K562 (cell line): ENCODE data around the gene TTC24. TPM values are rescaled to one million over a fixed set of nuclear protein-coding genes. Genes with fewer than 3 reads are reported as not detected.

ENCODE experiments used
- ATAC-seq: fragments of 200-7000 bp; cut with Tn5 transposase; 3 replicates; pipeline ENCODE4 v1.9.1; 2020; ENCODE audit warnings: moderate library complexity
- BruUV-seq: library from RNA; stranded (reverse); fragments of 400-500 nt; replicated peaks from 2 replicates; lab custom pipeline; 2021; lab: Mats Ljungman, UMichigan
- CTCF ChIA-PET: fragments of 300-600 bp; formaldehyde crosslinking; extraction: SDS; loops from one replicate; lab custom pipeline; 2021; ENCODE audit warnings: low intra/inter-chr PET ratio; lab: Yijun Ruan, JAX
- POLR2A ChIA-PET: fragments of 300-600, 350-650 bp; sonication (Branson Sonifier 250); formaldehyde crosslinking; extraction: SDS; loops from one replicate; lab custom pipeline; 2021; ENCODE audit warnings: antibody characterized with exemption, inconsistent platforms; lab: Yijun Ruan, JAX
- DNase-seq, 4 experiments: peaks; one replicate each; pipeline versions ENCODE4 v3.0.0 to v3.0.0-alpha.2; 2011 to 2018; ENCODE audit warnings: low spot score in 3 of 4, mixed read lengths in 3 of 4; ENCODE audit errors: extremely low read depth in 1 of 4
- FAIRE-seq: peaks from 2 replicates; lab custom pipeline; 2011; peaks lifted over from hg19 to GRCh38; lab: Jason Lieb, UNC
- H2AFZ ChIP-seq: 2 replicates; pipeline ENCODE4 v1.6.0; 2011; ENCODE audit warnings: low read depth, low read length, control low read depth, inconsistent platforms
- H3K27ac ChIP-seq: fragments of 200-600 bp; 3 replicates; pipeline ENCODE4 v1.8.0; 2011; ENCODE audit warnings: low read depth, mild to moderate bottlenecking, control low read depth, inconsistent platforms, low read length, moderate library complexity, mixed read lengths; ENCODE audit errors: extremely low read depth
- H3K27me3 ChIP-seq, 2 experiments: fragments of 300-600 bp in 1 of 2; 2 replicates in 1 of 2; 3 replicates in 1 of 2; pipeline versions ENCODE4 v1.6.0 to v1.8.0; 2011; ENCODE audit warnings: inconsistent platforms in 2 of 2, low read length in 2 of 2, mild to moderate bottlenecking in 1 of 2, mixed read lengths in 1 of 2, moderate library complexity in 1 of 2; ENCODE audit not compliant: control insufficient read depth in 2 of 2, insufficient read depth in 2 of 2
- H3K36me3 ChIP-seq: fragments of 300-600 bp; 3 replicates; pipeline ENCODE4 v1.8.0; 2011; ENCODE audit warnings: mild to moderate bottlenecking, low read length, inconsistent platforms; ENCODE audit not compliant: control insufficient read depth, insufficient read depth
- H3K4me1 ChIP-seq, 2 experiments: fragments of 200-600 bp in 1 of 2; replicated peaks in 1 of 2; 2 replicates in 1 of 2; 3 replicates in 1 of 2; pipeline versions ENCODE4 v1.5.1 to v1.8.0; 2011; ENCODE audit warnings: inconsistent platforms in 2 of 2, low read length in 2 of 2, mild to moderate bottlenecking in 1 of 2, mixed read lengths in 1 of 2, moderate library complexity in 1 of 2; ENCODE audit not compliant: control insufficient read depth in 2 of 2, insufficient read depth in 2 of 2
- H3K4me2 ChIP-seq: 2 replicates; pipeline ENCODE4 v1.6.1; 2011; ENCODE audit warnings: low read length, control low read depth, inconsistent platforms, mixed read lengths; ENCODE audit not compliant: insufficient read depth
- H3K4me3 ChIP-seq: fragments of 200-600 bp; sonication (generic), shearing (Covaris generic); 2 replicates; pipeline ENCODE4 v1.5.1; 2016; ENCODE audit warnings: control low read depth, inconsistent platforms
- H3K79me2 ChIP-seq: fragments of 200-600 bp; 3 replicates; pipeline ENCODE4 v1.8.0; 2011; ENCODE audit warnings: low read length, inconsistent platforms; ENCODE audit not compliant: control insufficient read depth, insufficient read depth
- H3K9ac ChIP-seq, 2 experiments: 2 replicates each; pipeline versions ENCODE4 v1.6.0 to v1.6.1; 2011; ENCODE audit warnings: low read depth in 2 of 2, low read length in 2 of 2, control low read depth in 1 of 2, inconsistent platforms in 1 of 2, mild to moderate bottlenecking in 1 of 2, mixed read lengths in 1 of 2; ENCODE audit not compliant: insufficient read depth in 1 of 2
- H3K9me1 ChIP-seq: one replicate; pipeline ENCODE4 v1.6.0; 2011; ENCODE audit warnings: inconsistent platforms, mild to moderate bottlenecking, low read length, moderate library complexity; ENCODE audit not compliant: control insufficient read depth, insufficient read depth
- H3K9me3 ChIP-seq: replicated peaks from 2 replicates; pipeline ENCODE4 v1.5.1; 2011; ENCODE audit warnings: low read depth, low read length, inconsistent platforms; ENCODE audit not compliant: control insufficient read depth, insufficient read depth
- H4K20me1 ChIP-seq: replicated peaks from 2 replicates; pipeline ENCODE4 v1.6.1; 2011; ENCODE audit warnings: low read length, inconsistent platforms, mixed read lengths; ENCODE audit not compliant: control insufficient read depth, insufficient read depth
- CBX8 ChIP-seq: fragments of 200-600 bp; sonication (generic); IDR thresholded peaks from 2 replicates; pipeline ENCODE4 v1.6.1; 2012; ENCODE audit warnings: borderline replicate concordance, mixed run types, low read depth, mild to moderate bottlenecking, moderate library complexity, mixed read lengths, low read length, control low read depth, inconsistent platforms; ENCODE audit not compliant: poor library complexity, severe bottlenecking; ENCODE audit errors: extremely low read depth
- CXXC5 ChIP-seq: fragments of 250-450 bp; sonication (Bioruptor Pico); IDR thresholded peaks from 2 replicates; pipeline ENCODE4 v1.8.0; 2022; ENCODE audit warnings: inconsistent platforms, mild to moderate bottlenecking, moderate library complexity
- GATA2 ChIP-seq: sonication (generic); formaldehyde crosslinking; IDR thresholded peaks from 2 replicates; pipeline ENCODE4 v1.4.0; 2020; ENCODE audit warnings: mild to moderate bottlenecking, missing genetic modification reagents
- KLF6 ChIP-seq: fragments of 250-450 bp; sonication (Bioruptor Pico); IDR thresholded peaks from 2 replicates; pipeline ENCODE4 v1.4.0; 2020; ENCODE audit warnings: mild to moderate bottlenecking, moderate library complexity, borderline replicate concordance
- PTRF ChIP-seq: fragments of 450-650 bp; IDR thresholded peaks from 2 replicates; pipeline ENCODE4 v1.6.1; 2016; ENCODE audit warnings: mild to moderate bottlenecking, missing genetic modification characterization, missing compliant biosample characterization
- PTTG1 ChIP-seq: fragments of 450-650 bp; IDR thresholded peaks from 2 replicates; pipeline ENCODE4 v1.6.1; 2016; ENCODE audit warnings: low read depth, mild to moderate bottlenecking, missing genetic modification characterization, missing compliant biosample characterization
- RUNX1 ChIP-seq: sonication (generic); IDR thresholded peaks from 2 replicates; pipeline ENCODE4 v1.6.1; 2016; ENCODE audit warnings: antibody characterized with exemption, low read depth
- SETDB1 ChIP-seq: IDR thresholded peaks from one replicate; pipeline ENCODE4 v1.6.1; 2012; ENCODE audit warnings: low read length, control low read depth, inconsistent platforms
- SREBF1 ChIP-seq: fragments of 150-350 bp; IDR thresholded peaks from 2 replicates; pipeline ENCODE4 v1.6.1; 2014; ENCODE audit warnings: antibody characterized with exemption, low read depth, low read length, borderline replicate concordance
- XRCC4 ChIP-seq: IDR thresholded peaks from one replicate; pipeline ENCODE4 v1.6.1; 2011; ENCODE audit not compliant: insufficient read depth, insufficient read length; ENCODE audit errors: extremely low read depth
- WGBS: fragments of 100-300 bp; shearing (Covaris generic); methylation state at CpG from one replicate; pipeline ENCODE4 v1.1.6; 2016; ENCODE audit warnings: low coverage, mixed read lengths; ENCODE audit not compliant: insufficient coverage; ENCODE audit errors: missing lambda C conversion rate; 5-methylcytosine and 5-hydroxymethylcytosine counted together
- in situ Hi-C: fragments of 300-500 bp; cut with MboI; formaldehyde crosslinking; loops from 4 replicates; pipeline ENCODE4 v1.15.0; 2018; ENCODE audit warnings: inconsistent platforms, mixed read lengths
- intact Hi-C: fragments of 100-400 bp; cut with micrococcal nuclease; formaldehyde crosslinking; loops from 2 replicates; pipeline ENCODE4 v1.14.2; 2022
- polyA plus RNA-seq, 8 experiments: library from polyadenylated mRNA; depleted of rRNA in 4 of 8; stranded (reverse) in 5 of 8; unstranded in 3 of 8; fragments of >200 nt; fragmentation: Nextera tagmentation in 2 of 8; fragmentation: Illumina TruSeq in 1 of 8; extraction: Ambion mirVana in 2 of 8; extraction: Trizol in 1 of 8; gene quantifications; 2 replicates each; pipeline versions ENCODE4 v1.2.1 to v1.2.3, GENCODE V29; 2011 to 2014; ENCODE audit warnings: inconsistent platforms in 1 of 8, missing spikeins in 1 of 8
- total RNA-seq, 7 experiments: library from RNA; depleted of rRNA in 6 of 7; stranded (reverse); fragments of >200 nt in 6 of 7; fragmentation: Illumina TruSeq in 2 of 7; extraction: Trizol in 2 of 7; gene quantifications; 2 replicates each; pipeline versions ENCODE4 v1.2.1 to v1.2.3, GENCODE V29; 2011 to 2021; ENCODE audit warnings: low replicate concordance in 1 of 7
- TF ChIP-seq, protein P1 (sequence below): fragments of 250-450 bp; sonication (Bioruptor Pico); IDR thresholded peaks from 2 replicates; pipeline ENCODE4 v1.5.0; 2020; ENCODE audit warnings: mild to moderate bottlenecking
- TF ChIP-seq, protein P2 (sequence below): sonication (generic); formaldehyde crosslinking; IDR thresholded peaks from 2 replicates; pipeline ENCODE4 v1.8.1; 2022; ENCODE audit warnings: missing genetic modification reagents
- TF ChIP-seq, protein P3 (sequence below): sonication (generic); formaldehyde crosslinking; IDR thresholded peaks from 2 replicates; pipeline ENCODE4 v1.8.0; 2022; ENCODE audit warnings: mild to moderate bottlenecking, missing genetic modification reagents, borderline replicate concordance

TTC24 gene
- total and polyA plus RNA-seq, 9 of the 15 experiments (the other 6 are each of a cell fraction or from before 2014, with no cell fraction given), result not detected

DNA sequence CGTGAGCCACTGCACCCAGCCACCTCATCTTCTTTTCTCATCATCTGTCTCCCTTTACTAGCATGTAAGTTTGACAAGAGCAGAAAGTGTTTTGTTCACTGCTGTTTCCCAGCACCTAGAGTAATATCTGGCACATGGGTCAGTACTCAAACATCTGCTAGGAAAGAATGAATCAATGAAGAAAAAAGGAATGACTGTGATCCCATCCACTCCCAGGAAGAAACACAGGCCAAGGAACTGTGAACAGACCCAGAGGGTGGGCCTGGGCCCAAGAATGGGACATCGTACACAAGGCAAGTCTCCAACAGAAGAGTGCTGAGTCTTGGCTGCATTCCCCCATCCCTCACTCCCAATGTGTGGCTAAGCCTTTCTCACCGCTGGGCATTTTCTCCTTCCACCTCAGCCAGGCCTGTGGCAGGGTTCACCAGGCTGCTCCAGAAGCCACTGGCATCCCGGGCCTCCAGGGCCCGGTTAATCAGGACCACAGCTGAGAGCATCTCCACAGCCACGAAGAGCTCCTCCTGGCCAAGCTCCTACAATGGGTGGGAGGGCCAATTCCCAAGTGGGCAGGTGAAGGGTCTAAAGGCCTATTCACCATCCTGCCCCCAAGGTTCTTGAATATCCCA is 25.6 kb upstream of the TTC24 start:
- no peaks in the 10 kb centered on the region for H4K20me1 ChIP-seq
- H3K9ac ChIP-seq, result peak overlapping the region in 1 of 2 experiments; percentile 24; a peak in 2 of 4 replicates
- WGBS, result 69% methylated on average over 6 of the region's 6 CpGs
- DNase-seq, result no peak
- intact Hi-C loops, result no loop called here
- CTCF ChIA-PET, result no interaction called here
- BruUV-seq, result no TSS peak
- no peak for ATAC-seq
- H3K4me2 ChIP-seq, result no peak overlapping the region
- H3K27me3 ChIP-seq, result no peaks in the 10 kb centered on the region
- H3K36me3 ChIP-seq, result peaks cover 37% of the 10 kb centered on the region; the same call in 2 of the 3 replicates
- no peak for FAIRE-seq
- TF ChIP-seq, protein P1, sequence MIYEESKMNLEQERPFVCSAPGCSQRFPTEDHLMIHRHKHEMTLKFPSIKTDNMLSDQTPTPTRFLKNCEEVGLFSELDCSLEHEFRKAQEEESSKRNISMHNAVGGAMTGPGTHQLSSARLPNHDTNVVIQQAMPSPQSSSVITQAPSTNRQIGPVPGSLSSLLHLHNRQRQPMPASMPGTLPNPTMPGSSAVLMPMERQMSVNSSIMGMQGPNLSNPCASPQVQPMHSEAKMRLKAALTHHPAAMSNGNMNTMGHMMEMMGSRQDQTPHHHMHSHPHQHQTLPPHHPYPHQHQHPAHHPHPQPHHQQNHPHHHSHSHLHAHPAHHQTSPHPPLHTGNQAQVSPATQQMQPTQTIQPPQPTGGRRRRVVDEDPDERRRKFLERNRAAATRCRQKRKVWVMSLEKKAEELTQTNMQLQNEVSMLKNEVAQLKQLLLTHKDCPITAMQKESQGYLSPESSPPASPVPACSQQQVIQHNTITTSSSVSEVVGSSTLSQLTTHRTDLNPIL (CRISPR knock-in tag), result no peak
- TF ChIP-seq, protein P2, sequence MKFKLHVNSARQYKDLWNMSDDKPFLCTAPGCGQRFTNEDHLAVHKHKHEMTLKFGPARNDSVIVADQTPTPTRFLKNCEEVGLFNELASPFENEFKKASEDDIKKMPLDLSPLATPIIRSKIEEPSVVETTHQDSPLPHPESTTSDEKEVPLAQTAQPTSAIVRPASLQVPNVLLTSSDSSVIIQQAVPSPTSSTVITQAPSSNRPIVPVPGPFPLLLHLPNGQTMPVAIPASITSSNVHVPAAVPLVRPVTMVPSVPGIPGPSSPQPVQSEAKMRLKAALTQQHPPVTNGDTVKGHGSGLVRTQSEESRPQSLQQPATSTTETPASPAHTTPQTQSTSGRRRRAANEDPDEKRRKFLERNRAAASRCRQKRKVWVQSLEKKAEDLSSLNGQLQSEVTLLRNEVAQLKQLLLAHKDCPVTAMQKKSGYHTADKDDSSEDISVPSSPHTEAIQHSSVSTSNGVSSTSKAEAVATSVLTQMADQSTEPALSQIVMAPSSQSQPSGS (CRISPR knock-in tag), result no peak
- TF ChIP-seq CXXC5 (CRISPR knock-in tag), result no peak
- no peak for TF ChIP-seq PTTG1 (tag)
- no peak for TF ChIP-seq KLF6 (CRISPR knock-in tag)
- TF ChIP-seq SREBF1, result no peak
- no peak for TF ChIP-seq SETDB1
- TF ChIP-seq GATA2 (CRISPR knock-in tag), result no peak
- no peak for TF ChIP-seq RUNX1
- TF ChIP-seq CBX8, result no peak
- TF ChIP-seq, protein P3, sequence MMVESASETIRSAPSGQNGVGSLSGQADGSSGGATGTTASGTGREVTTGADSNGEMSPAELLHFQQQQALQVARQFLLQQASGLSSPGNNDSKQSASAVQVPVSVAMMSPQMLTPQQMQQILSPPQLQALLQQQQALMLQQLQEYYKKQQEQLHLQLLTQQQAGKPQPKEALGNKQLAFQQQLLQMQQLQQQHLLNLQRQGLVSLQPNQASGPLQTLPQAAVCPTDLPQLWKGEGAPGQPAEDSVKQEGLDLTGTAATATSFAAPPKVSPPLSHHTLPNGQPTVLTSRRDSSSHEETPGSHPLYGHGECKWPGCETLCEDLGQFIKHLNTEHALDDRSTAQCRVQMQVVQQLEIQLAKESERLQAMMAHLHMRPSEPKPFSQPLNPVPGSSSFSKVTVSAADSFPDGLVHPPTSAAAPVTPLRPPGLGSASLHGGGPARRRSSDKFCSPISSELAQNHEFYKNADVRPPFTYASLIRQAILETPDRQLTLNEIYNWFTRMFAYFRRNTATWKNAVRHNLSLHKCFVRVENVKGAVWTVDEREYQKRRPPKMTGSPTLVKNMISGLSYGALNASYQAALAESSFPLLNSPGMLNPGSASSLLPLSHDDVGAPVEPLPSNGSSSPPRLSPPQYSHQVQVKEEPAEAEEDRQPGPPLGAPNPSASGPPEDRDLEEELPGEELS (CRISPR knock-in tag), result no peak
- TF ChIP-seq PTRF (tag), result no peak
- no peak for TF ChIP-seq XRCC4
- no peak overlapping the region for H3K4me3 ChIP-seq
- H3K9me3 ChIP-seq, result no peaks in the 10 kb centered on the region
- no peaks in the 10 kb centered on the region for H3K4me1 ChIP-seq
- H2AFZ ChIP-seq, result no peak overlapping the region
- H3K27ac ChIP-seq, result no peak overlapping the region
- H3K79me2 ChIP-seq, result no peaks in the 10 kb centered on the region
- POLR2A ChIA-PET, result interaction anchor here (0.7 to 1.1 kb wide), 4 partner anchors 10 to 19 kb away, joined by 3 to 6 read pairs (median 4); partner anchors contain the start of gene IQGAP3
- H3K9me1 ChIP-seq, result no peaks in the 10 kb centered on the region
- in situ Hi-C loops, result no loop called here
